H1 (cell line): ENCODE data around the gene ARHGEF12. TPM values are rescaled to one million over a fixed set of nuclear protein-coding genes. Genes with fewer than 3 reads are reported as not detected.

Experiments used
- ATF3 ChIP-seq: IDR thresholded peaks from 2 replicates; pipeline ENCODE4 v1.6.1; 2011; ENCODE audit warnings: low read depth, mild to moderate bottlenecking, low read length; ENCODE audit not compliant: insufficient read depth
- BRCA1 ChIP-seq: IDR thresholded peaks from 2 replicates; pipeline ENCODE4 v1.6.1; 2012; ENCODE audit warnings: low read depth, low read length, improper control_type of control experiment
- CHD7 ChIP-seq: fragments of 300-600 bp; sonication (generic); IDR thresholded peaks from 2 replicates; pipeline ENCODE4 v1.7.1; 2012; ENCODE audit warnings: low read length, moderate library complexity, mild to moderate bottlenecking, inconsistent platforms; ENCODE audit not compliant: insufficient replicate concordance
- EZH2 ChIP-seq: fragments of 200-600 bp; sonication (generic); IDR thresholded peaks from 2 replicates; pipeline ENCODE4 v1.7.1; 2012; ENCODE audit warnings: low read depth, mild to moderate bottlenecking, moderate library complexity, low read length, inconsistent platforms; ENCODE audit not compliant: severe bottlenecking
- FOSL1 ChIP-seq: IDR thresholded peaks from 2 replicates; pipeline ENCODE4 v1.6.1; 2011; ENCODE audit warnings: mild to moderate bottlenecking, low read depth, low read length, moderate library complexity; ENCODE audit not compliant: insufficient read depth
- HDAC6 ChIP-seq: IDR thresholded peaks from one replicate; pipeline ENCODE4 v1.7.1; 2012; ENCODE audit warnings: low read depth, mild to moderate bottlenecking, inconsistent platforms, low read length, moderate library complexity
- MAX ChIP-seq: IDR thresholded peaks from 2 replicates; pipeline ENCODE4 v1.6.1; 2012; ENCODE audit warnings: inconsistent platforms
- RBBP5 ChIP-seq: IDR thresholded peaks from 2 replicates; pipeline ENCODE4 v1.7.1; 2012; ENCODE audit warnings: low read depth, mild to moderate bottlenecking, inconsistent platforms, low read length, moderate library complexity, borderline replicate concordance
- TCF12 ChIP-seq: IDR thresholded peaks from 2 replicates; pipeline ENCODE4 v1.6.1; 2011; ENCODE audit warnings: low read depth, mild to moderate bottlenecking, low read length
- polyA plus RNA-seq, 7 experiments: library from polyadenylated mRNA; depleted of rRNA in 3 of 7; stranded (reverse) in 5 of 7; unstranded in 2 of 7; fragments of >200 nt in 5 of 7; fragments of 200-250 nt in 2 of 7; gene quantifications; 1 replicate in 5 of 7; 2 replicates in 1 of 7; 4 replicates in 1 of 7; pipeline versions ENCODE4 v1.2.1 to v1.2.3, GENCODE V29; 2011 to 2013; ENCODE audit warnings: missing spikeins in 2 of 7, mixed read lengths in 2 of 7
- total RNA-seq: library from RNA; stranded (reverse); fragmentation: NEBNext Ultra II Directional; extraction: Animal tissue kit (Norgen Biotek cat#: 25700); gene quantifications from 2 replicates; pipeline ENCODE4 v1.2.1, GENCODE V29; 2021

The ARHGEF12 gene
- total and polyA plus RNA-seq, 2 of the 8 experiments (the other 6 are each of a cell fraction or from before 2014, with no cell fraction given): 5.1 to 33.7 TPM

GRCh38 chr11:120308081-120308480 is 28.1 kb upstream of the ARHGEF12 start (continued):
- no peak for TF ChIP-seq FOSL1
- TF ChIP-seq HDAC6: no peak
- no peak for TF ChIP-seq TCF12
- no peak for TF ChIP-seq RBBP5
- no peak for TF ChIP-seq CHD7
- no peak for TF ChIP-seq MAX
- no peak for TF ChIP-seq BRCA1
- TF ChIP-seq ATF3: no peak
- no peak for TF ChIP-seq EZH2
